ENCODE measurements around the gene GNMT. TPM values are rescaled to one million over a fixed set of nuclear protein-coding genes. Genes with fewer than 3 reads are reported as not detected.

The GNMT gene
- total and polyA plus RNA-seq, 2 of the 8 experiments (the other 6 are each of a cell fraction or from before 2014, with no cell fraction given): 1.8 to 3.4 TPM

- Histone ChIP-seq H3K9ac (replicated peaks in 1 of 4; ENCODE audit: extremely low read depth in 1 of 4, low read depth in 3 of 4, low read length in 3 of 4) (no peak overlapping the region), H3K4me2 (ENCODE audit: insufficient read depth in 1 of 2, low read depth in 2 of 2, low read length in 2 of 2) (no peak overlapping the region)
Observed at GRCh38 chr6:43007126-43007525, 46.6 kb downstream of the GNMT start.

More at GRCh38 chr6:43007126-43007525, 46.6 kb downstream of the GNMT start:
- Histone ChIP-seq H2BK12ac (ENCODE audit: low read depth, low read length) (no peak overlapping the region), H3K4me3 (ENCODE audit: extremely low read depth in 1 of 4, insufficient read depth in 2 of 4, low read depth in 3 of 4, low read length in 4 of 4) (no peak overlapping the region), H4K5ac (ENCODE audit: insufficient read length, low read depth, low read length) (no peak overlapping the region), H4K20me1 (replicated peaks in 1 of 2; ENCODE audit: control insufficient read depth in 1 of 2, insufficient read depth in 2 of 2, low read length in 2 of 2) (peaks cover 0 to 14% of the 10 kb centered on the region in 2 experiments), H3K27me3 (replicated peaks in 1 of 4; ENCODE audit: control insufficient read depth in 3 of 4, extremely low read depth in 1 of 4, insufficient read depth in 3 of 4, low read length in 3 of 4) (no peaks in the 10 kb centered on the region), H2BK15ac (ENCODE audit: low read length) (no peak overlapping the region), H4K91ac (replicated peaks; ENCODE audit: insufficient read length, low read length) (no peak overlapping the region), H2BK5ac (ENCODE audit: low read depth, low read length) (no peak overlapping the region), H3K79me1 (ENCODE audit: low read depth, low read length) (peaks cover 3% of the 10 kb centered on the region), H3K56ac (replicated peaks; ENCODE audit: insufficient read length, low read depth, low read length) (no peak overlapping the region), H3K23ac (ENCODE audit: insufficient read length) (no peak overlapping the region), H2AK5ac (ENCODE audit: low read depth, low read length) (no peak overlapping the region), H3K14ac (ENCODE audit: insufficient read length) (no peak overlapping the region), H2BK120ac (replicated peaks; ENCODE audit: low read depth, low read length) (no peak overlapping the region), H3K36me3 (ENCODE audit: control insufficient read depth in 2 of 4, insufficient read depth in 4 of 4, low read length in 3 of 4) (peaks cover 15 to 53% (median 35%) of the 10 kb centered on the region in 4 experiments), H4K8ac (ENCODE audit: extremely low read depth, insufficient read depth, low read length) (no peak overlapping the region), H3K27ac (ENCODE audit: low read depth, low read length) (no peak overlapping the region), H3K18ac (ENCODE audit: extremely low read depth, low read length) (no peak overlapping the region), H2BK20ac (ENCODE audit: low read length) (no peak overlapping the region), H2AFZ (ENCODE audit: low read length) (no peak overlapping the region), H3K79me2 (ENCODE audit: control insufficient read depth in 1 of 2, insufficient read depth in 2 of 2, low read length in 2 of 2) (peaks cover 0 to 3% of the 10 kb centered on the region in 2 experiments; a peak in 1 of 4 replicates), H3K4ac (replicated peaks; ENCODE audit: insufficient read length, low read depth, low read length) (no peak overlapping the region), H3K4me1 (replicated peaks in 1 of 4; ENCODE audit: control insufficient read depth in 3 of 4, insufficient read depth in 4 of 4, low read length in 3 of 4) (no peaks in the 10 kb centered on the region), H3K23me2 (ENCODE audit: low read depth, low read length) (no peaks in the 10 kb centered on the region), H3K9me3 (ENCODE audit: insufficient read depth in 2 of 2, low read depth in 1 of 2, low read length in 1 of 2) (no peaks in the 10 kb centered on the region)
- ChIA-PET CTCF (ENCODE audit: partially characterized antibody) (interaction anchor here (0.8 to 6.0 kb wide), 15 partner anchors 7 to 359 kb away, joined by 3 to 33 read pairs (median 4); partner anchors contain the start of gene RRP36), POLR2A (ENCODE audit: partially characterized antibody) (interaction anchor here (0.7 to 2.0 kb wide), 9 partner anchors 11 to 70 kb away, joined by 3 to 11 read pairs (median 3); partner anchors contain the start of gene RRP36)
- no peak for DNase-seq (ENCODE audit: low read depth in 1 of 2, low spot score in 2 of 2)
- no peak for FAIRE-seq
- TF ChIP-seq PHF8 (conservative IDR thresholded peaks at IDR 0.05; ENCODE audit: low read depth, low read length) (no peak), CREB1 (IDR thresholded peaks at IDR 0.05) (no peak), SP2 (IDR thresholded peaks at IDR 0.05; ENCODE audit: low read length) (no peak), MAX (IDR thresholded peaks at IDR 0.05) (no peak), CEBPB (IDR thresholded peaks at IDR 0.05; ENCODE audit: low read depth, low read length) (no peak), CHD1 (IDR thresholded peaks at IDR 0.05; ENCODE audit: low read depth, low read length) (no peak)
- WGBS, 2 experiments (ENCODE audit: extremely low coverage in 1 of 2, insufficient coverage in 1 of 2, insufficient read length in 1 of 2, insufficient replicate concordance in 2 of 2, low coverage in 1 of 2, low lambda C conversion rate in 2 of 2, missing lambda C conversion rate in 1 of 2): 88% methylated on average over 9 of the region's 9 CpGs; no CpG with 5 or more reads in 1 of the 2 experiments

Data from H1 (cell line).